Lower leg skin (tissue), 4 donors: ENCODE measurements around the gene UNC79. TPM values are rescaled to one million over a fixed set of nuclear protein-coding genes. Genes with fewer than 3 reads are reported as not detected.

Experiments
- DNase-seq, 2 donors: peaks; one replicate each; pipeline ENCODE4 v3.0.0-alpha.2; 2019; ENCODE audit warnings: low spot score in 2 of 2
- H3K4me3 ChIP-seq: fragments of 200-600 bp; sonication (generic); 2 replicates; pipeline ENCODE4 v1.5.1; 2017; ENCODE audit warnings: mild to moderate bottlenecking, low read depth; ENCODE audit not compliant: poor library complexity, severe bottlenecking
- CTCF ChIP-seq, 3 donors: fragments of 450-650 bp; IDR thresholded peaks; one replicate each; pipeline ENCODE4 v1.5.1; 2016; ENCODE audit warnings: antibody characterized with exemption in 3 of 3, mild to moderate bottlenecking in 3 of 3, moderate library complexity in 2 of 3
- POLR2A ChIP-seq, 2 donors: fragments of 450-650 bp; IDR thresholded peaks; one replicate each; pipeline ENCODE4 v1.6.1; 2016 to 2017; ENCODE audit warnings: antibody characterized with exemption in 2 of 2, mild to moderate bottlenecking in 1 of 2, moderate library complexity in 1 of 2
- WGBS, 2 donors: methylation state at CpG; one replicate each; pipeline ENCODE4 v1.1.5; 2018; 5-methylcytosine and 5-hydroxymethylcytosine counted together
- intact Hi-C: fragments of 100-400 bp; cut with DNase I; formaldehyde crosslinking; loops from one replicate; pipeline ENCODE4 v1.15.0; 2023; ENCODE audit warnings: low total_unique reads
- total RNA-seq, 4 donors: library from RNA; depleted of rRNA; stranded (reverse); fragments of >200 nt; gene quantifications; one replicate each; pipeline ENCODE4 v1.1.0, GENCODE V29; 2016

The UNC79 gene
- total RNA-seq, 4 donors from 2014 or later = 0.06 to 0.27 TPM; not detected in 2

- TF ChIP-seq POLR2A (IDR thresholded peaks at IDR 0.05) (no peak), CTCF (IDR thresholded peaks at IDR 0.05) (no peak)
- intact Hi-C loops = no loop called here
- H3K4me3 ChIP-seq = no peak overlapping the region
- DNase-seq = no peak
Observed at GRCh38 chr14:93700928-93701327, 270.2 kb downstream of the UNC79 start.

GRCh38 chr14:93701562-93701961, 270.8 kb downstream of the UNC79 start:
- TF ChIP-seq POLR2A (IDR thresholded peaks at IDR 0.05) (no peak), CTCF (IDR thresholded peaks at IDR 0.05) (no peak)
- no peak overlapping the region for H3K4me3 ChIP-seq
- intact Hi-C loops = no loop called here
- DNase-seq = no peak
- WGBS, 2 donors = 85 to 91% methylated on average over 2 of the region's 2 CpGs

GRCh38 chr14:93702946-93703345, 272.2 kb downstream of the UNC79 start:
- no peak for TF ChIP-seq CTCF (IDR thresholded peaks at IDR 0.05)
- no peak for TF ChIP-seq POLR2A (IDR thresholded peaks at IDR 0.05)
- H3K4me3 ChIP-seq = no peak overlapping the region
- intact Hi-C loops = no loop called here
- WGBS, 2 donors = 83 to 84% methylated on average over 6 of the region's 6 CpGs
- DNase-seq = no peak

GRCh38 chr14:93703941-93704340, 273.2 kb downstream of the UNC79 start:
- no peak for DNase-seq
- intact Hi-C loops = no loop called here
- TF ChIP-seq CTCF (IDR thresholded peaks at IDR 0.05) (no peak), POLR2A (IDR thresholded peaks at IDR 0.05) (no peak)
- H3K4me3 ChIP-seq = no peak overlapping the region
- 90 to 93% methylated on average over 6 of the region's 6 CpGs for WGBS, 2 donors

GRCh38 chr14:93705513-93706156, 274.9 kb downstream of the UNC79 start:
- DNase-seq = no peak

More at GRCh38 chr14:93705513-93706156, 274.9 kb downstream of the UNC79 start:
- intact Hi-C loops = no loop called here
- TF ChIP-seq CTCF (IDR thresholded peaks at IDR 0.05) (no peak), POLR2A (IDR thresholded peaks at IDR 0.05) (no peak)
- no peak overlapping the region for H3K4me3 ChIP-seq
- WGBS, 2 donors = 90 to 92% methylated on average over 15 of the region's 15 CpGs
